CD4-positive, alpha-beta T cell treated with Interleukin-15 for 4 hours (primary cell): ENCODE measurements around the gene TCF23.
"Not testable (repeated sequence)": the region's sequence is repeated elsewhere in the genome, so short reads cannot be mapped to it uniquely, and the experiment has no call there.

Source experiments
- DNase-seq: peaks from one replicate; pipeline ENCODE4 v3.0.0-alpha.2; 2020; ENCODE audit warnings: low spot score

The TCF23 gene

GRCh38 chr2:27191070-27191829, 42.4 kb downstream of the TCF23 start:
- DNase-seq: peak; percentile 50

- no peak for DNase-seq
Measured at GRCh38 chr2:27194538-27195354, 45.9 kb downstream of the TCF23 start.

- not testable (repeated sequence) for DNase-seq
Measured at GRCh38 chr2:27195799-27196198, 47.0 kb downstream of the TCF23 start.

GRCh38 chr2:27198068-27198467, 49.3 kb downstream of the TCF23 start:
- DNase-seq: not testable (repeated sequence)

GRCh38 chr2:27198627-27199026, 49.8 kb downstream of the TCF23 start:
- DNase-seq: no peak

GRCh38 chr2:27199241-27199640, 50.4 kb downstream of the TCF23 start:
- DNase-seq: no peak

GRCh38 chr2:27201675-27202074, 52.9 kb downstream of the TCF23 start:
- DNase-seq: no peak

- DNase-seq: no peak
Measured at GRCh38 chr2:27202854-27203253, 54.0 kb downstream of the TCF23 start.

- no peak for DNase-seq
Measured at GRCh38 chr2:27203741-27204140, 54.9 kb downstream of the TCF23 start.

- DNase-seq: no peak
Measured at GRCh38 chr2:27204566-27204965, 55.8 kb downstream of the TCF23 start.

GRCh38 chr2:27205206-27205605, 56.4 kb downstream of the TCF23 start:
- DNase-seq: no peak

- DNase-seq: no peak
Measured at GRCh38 chr2:27206346-27206745, 57.5 kb downstream of the TCF23 start.
